Measurements from ENCODE around the gene SELENON. TPM values are rescaled to one million over a fixed set of nuclear protein-coding genes. Genes with fewer than 3 reads are reported as not detected.
A peak's percentile ranks its signal among the peaks of the same experiment; 100 is the strongest.

The SELENON gene
- total RNA-seq, 1 experiment from 2014 or later = 21.8 TPM

DNA sequence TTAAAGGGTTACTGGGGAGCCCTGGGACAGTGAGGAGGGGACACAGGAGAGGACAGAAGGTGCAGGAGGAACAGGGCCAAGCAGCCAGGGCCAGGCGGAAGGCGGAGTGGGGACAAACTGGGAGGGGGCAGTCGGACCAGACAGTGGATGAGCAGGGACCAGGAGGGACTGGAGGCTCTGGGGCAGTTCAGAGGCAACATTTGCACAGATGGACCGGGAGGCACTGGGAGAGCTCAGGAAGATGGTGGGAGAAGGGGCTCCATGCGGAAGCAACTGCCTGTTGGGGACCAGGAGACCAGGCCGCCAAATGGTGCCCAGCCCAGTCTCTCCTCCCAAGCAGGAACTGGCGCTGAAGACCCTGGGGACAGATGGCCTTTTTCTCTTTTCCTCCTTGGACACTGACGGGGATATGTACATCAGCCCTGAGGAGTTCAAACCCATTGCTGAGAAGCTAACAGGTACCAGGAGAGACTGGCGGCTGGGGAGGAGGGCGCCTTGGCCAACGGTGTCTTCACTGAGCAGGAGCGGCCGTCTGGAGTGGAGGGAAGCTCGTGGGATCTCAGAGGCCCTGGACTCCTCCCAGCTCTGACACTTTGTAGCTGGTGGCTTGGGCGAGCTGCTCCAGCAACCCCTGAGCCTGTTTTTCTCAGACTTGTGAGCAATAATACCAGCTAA is 847 bp downstream of the SELENON start:
- TF ChIP-seq, protein P1, sequence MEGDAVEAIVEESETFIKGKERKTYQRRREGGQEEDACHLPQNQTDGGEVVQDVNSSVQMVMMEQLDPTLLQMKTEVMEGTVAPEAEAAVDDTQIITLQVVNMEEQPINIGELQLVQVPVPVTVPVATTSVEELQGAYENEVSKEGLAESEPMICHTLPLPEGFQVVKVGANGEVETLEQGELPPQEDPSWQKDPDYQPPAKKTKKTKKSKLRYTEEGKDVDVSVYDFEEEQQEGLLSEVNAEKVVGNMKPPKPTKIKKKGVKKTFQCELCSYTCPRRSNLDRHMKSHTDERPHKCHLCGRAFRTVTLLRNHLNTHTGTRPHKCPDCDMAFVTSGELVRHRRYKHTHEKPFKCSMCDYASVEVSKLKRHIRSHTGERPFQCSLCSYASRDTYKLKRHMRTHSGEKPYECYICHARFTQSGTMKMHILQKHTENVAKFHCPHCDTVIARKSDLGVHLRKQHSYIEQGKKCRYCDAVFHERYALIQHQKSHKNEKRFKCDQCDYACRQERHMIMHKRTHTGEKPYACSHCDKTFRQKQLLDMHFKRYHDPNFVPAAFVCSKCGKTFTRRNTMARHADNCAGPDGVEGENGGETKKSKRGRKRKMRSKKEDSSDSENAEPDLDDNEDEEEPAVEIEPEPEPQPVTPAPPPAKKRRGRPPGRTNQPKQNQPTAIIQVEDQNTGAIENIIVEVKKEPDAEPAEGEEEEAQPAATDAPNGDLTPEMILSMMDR (IDR thresholded peaks at IDR 0.05; ENCODE audit: unreplicated experiment) = no peak
- BruUV-seq (replicated peaks) = no TSS peak
- no peak for DNase-seq (ENCODE audit: unreplicated experiment)
- Mint-ChIP-seq H3K9me3 (ENCODE audit: unreplicated experiment) (no peaks in the 10 kb centered on the region), H3K4me1 (ENCODE audit: insufficient read depth, unreplicated experiment) (peaks cover 21% of the 10 kb centered on the region), H3K27me3 (ENCODE audit: insufficient read depth, unreplicated experiment) (no peaks in the 10 kb centered on the region), H3K4me3 (ENCODE audit: unreplicated experiment) (peak overlapping the region; percentile 70), H3K36me3 (ENCODE audit: insufficient read depth, unreplicated experiment) (no peaks in the 10 kb centered on the region), H3K27ac (ENCODE audit: low read depth, unreplicated experiment) (peak overlapping the region; percentile 65)
- POLR2A ChIA-PET = interaction anchor here (2.3 kb wide), 1 partner anchor 18 kb away, joined by 6 read pairs; the partner anchor contains the start of gene MTFR1L
- intact Hi-C loops (cut with micrococcal nuclease) = no loop called here
- CTCF ChIA-PET = interaction anchor here (0.5 to 3.8 kb wide), 7 partner anchors 10 to 562 kb away, joined by 3 to 16 read pairs (median 4); no protein-coding TSS in a partner anchor

DNA sequence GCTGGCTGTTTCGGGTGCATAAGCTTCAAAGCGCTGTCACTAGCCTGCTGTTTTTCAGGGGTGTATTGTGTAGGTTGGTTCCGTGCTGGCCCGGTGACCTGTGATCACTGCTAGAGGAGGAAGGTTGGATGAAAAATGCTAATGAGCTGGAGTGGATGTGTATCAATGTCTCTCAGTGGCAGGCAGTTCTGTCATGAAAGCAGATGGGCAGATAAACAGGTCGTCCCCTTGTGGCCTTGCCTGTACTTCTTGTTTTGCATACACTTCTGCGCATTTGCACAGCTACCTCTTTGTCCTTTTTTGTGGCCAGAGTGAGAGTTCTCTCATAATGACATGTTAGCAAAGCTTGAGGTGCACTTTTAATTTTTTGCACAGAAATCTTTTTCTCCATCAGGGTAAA is 2.9 kb downstream of the SELENON start:
- Mint-ChIP-seq H3K4me3 (ENCODE audit: unreplicated experiment) (no peak overlapping the region), H3K9me3 (ENCODE audit: unreplicated experiment) (no peaks in the 10 kb centered on the region), H3K4me1 (ENCODE audit: insufficient read depth, unreplicated experiment) (peaks cover 16% of the 10 kb centered on the region), H3K27me3 (ENCODE audit: insufficient read depth, unreplicated experiment) (no peaks in the 10 kb centered on the region), H3K36me3 (ENCODE audit: insufficient read depth, unreplicated experiment) (no peaks in the 10 kb centered on the region), H3K27ac (ENCODE audit: low read depth, unreplicated experiment) (no peak overlapping the region)
- TF ChIP-seq, protein P1 (IDR thresholded peaks at IDR 0.05; ENCODE audit: unreplicated experiment) = no peak
- ChIA-PET CTCF (interaction anchor here (0.6 to 3.8 kb wide), 6 partner anchors 8 to 315 kb away, joined by 3 to 16 read pairs (median 4); no protein-coding TSS in a partner anchor), POLR2A (interaction anchor here (1.0 kb wide), 1 partner anchor 193 kb away, joined by 3 read pairs; no protein-coding TSS in a partner anchor)
- intact Hi-C loops (cut with micrococcal nuclease) = no loop called here
- TSS peak; percentile 50 for BruUV-seq (replicated peaks)
- DNase-seq (ENCODE audit: unreplicated experiment) = no peak

DNA sequence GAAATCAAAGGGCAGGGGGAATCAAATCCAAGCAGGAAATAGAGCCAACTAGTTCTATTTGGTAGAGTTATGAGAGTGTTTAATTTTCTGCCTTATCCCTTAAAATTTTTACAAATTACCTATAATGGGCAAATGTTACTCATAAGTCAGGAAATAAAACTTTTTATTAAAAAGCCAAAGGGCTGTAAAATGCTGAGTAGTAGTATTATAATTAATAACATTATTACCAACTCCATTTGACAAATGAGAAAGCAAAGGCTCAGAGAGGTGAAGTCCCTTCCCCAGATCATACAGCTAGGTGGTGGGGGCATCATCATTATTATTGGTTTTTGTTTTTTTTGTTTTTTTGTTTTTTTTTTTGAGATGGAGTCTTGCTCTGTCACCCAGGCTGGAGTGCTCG is 3.4 kb downstream of the SELENON start:
- no peaks in the 10 kb centered on the region for H3K9me3 Mint-ChIP-seq (ENCODE audit: unreplicated experiment)
- H3K36me3 Mint-ChIP-seq (ENCODE audit: insufficient read depth, unreplicated experiment) = no peaks in the 10 kb centered on the region
- peaks cover 16% of the 10 kb centered on the region for H3K4me1 Mint-ChIP-seq (ENCODE audit: insufficient read depth, unreplicated experiment)
- intact Hi-C loops (cut with micrococcal nuclease) = no loop called here
- ChIA-PET CTCF (interaction anchor here (0.6 to 2.8 kb wide), 4 partner anchors 8 to 315 kb away, joined by 3 to 16 read pairs (median 4); no protein-coding TSS in a partner anchor), POLR2A (interaction anchor here (1.0 kb wide), 1 partner anchor 193 kb away, joined by 3 read pairs; no protein-coding TSS in a partner anchor)
- no peak overlapping the region for H3K27ac Mint-ChIP-seq (ENCODE audit: low read depth, unreplicated experiment)
- H3K27me3 Mint-ChIP-seq (ENCODE audit: insufficient read depth, unreplicated experiment) = no peaks in the 10 kb centered on the region
- BruUV-seq (replicated peaks) = no TSS peak
- TF ChIP-seq, protein P1 (IDR thresholded peaks at IDR 0.05; ENCODE audit: unreplicated experiment) = no peak
- no peak overlapping the region for H3K4me3 Mint-ChIP-seq (ENCODE audit: unreplicated experiment)
- DNase-seq (ENCODE audit: unreplicated experiment) = no peak

DNA sequence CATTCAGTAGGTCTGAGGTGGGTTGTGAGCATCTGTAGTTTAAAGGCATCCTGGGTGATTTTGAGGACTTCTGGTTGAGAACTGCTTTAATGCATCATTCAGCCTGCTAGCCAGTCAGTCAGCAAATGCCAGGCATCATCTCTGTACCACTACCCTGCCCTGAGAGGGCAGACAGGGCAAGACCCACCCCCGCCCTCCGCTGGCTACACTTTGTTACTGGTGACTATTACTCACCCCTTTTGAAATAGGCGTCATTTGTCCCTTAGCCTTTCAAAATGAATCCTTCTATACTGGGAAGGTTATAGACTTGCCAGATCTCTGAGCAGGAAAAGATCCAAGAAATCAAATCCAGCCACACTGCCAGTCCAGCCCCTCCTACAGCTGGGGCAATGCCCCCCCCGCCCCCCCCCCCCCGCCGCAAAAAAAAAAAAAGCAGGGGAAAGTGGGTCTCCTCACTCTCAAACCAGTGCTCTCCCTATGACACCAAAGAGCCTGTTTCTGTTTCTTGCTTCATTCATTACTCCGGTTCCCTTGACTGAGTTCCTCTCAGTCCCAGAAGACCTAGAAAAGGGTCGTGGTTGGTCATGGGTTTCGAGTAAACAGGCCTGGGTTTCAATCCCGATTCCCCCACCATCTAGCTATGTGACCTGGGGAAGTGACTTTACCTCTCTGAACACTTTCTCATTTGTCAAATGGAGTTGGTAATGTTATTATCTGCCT is 4.4 kb downstream of the SELENON start:
- H3K4me3 Mint-ChIP-seq (ENCODE audit: unreplicated experiment) = no peak overlapping the region
- DNase-seq (ENCODE audit: unreplicated experiment) = peak; percentile 60
- H3K36me3 Mint-ChIP-seq (ENCODE audit: insufficient read depth, unreplicated experiment) = no peaks in the 10 kb centered on the region
- ChIA-PET POLR2A (interaction anchor here (0.5 to 0.7 kb wide), 3 partner anchors 16 to 1400 kb away, joined by 3 to 4 read pairs (median 3); partner anchors contain the start of gene MTFR1L), CTCF (no interaction called here)
- H3K9me3 Mint-ChIP-seq (ENCODE audit: unreplicated experiment) = no peaks in the 10 kb centered on the region
- BruUV-seq (replicated peaks) = no TSS peak
- TF ChIP-seq, protein P1 (IDR thresholded peaks at IDR 0.05; ENCODE audit: unreplicated experiment) = no peak
- no peak overlapping the region for H3K27ac Mint-ChIP-seq (ENCODE audit: low read depth, unreplicated experiment)
- H3K27me3 Mint-ChIP-seq (ENCODE audit: insufficient read depth, unreplicated experiment) = no peaks in the 10 kb centered on the region
- intact Hi-C loops (cut with micrococcal nuclease) = no loop called here
- H3K4me1 Mint-ChIP-seq (ENCODE audit: insufficient read depth, unreplicated experiment) = peaks cover 16% of the 10 kb centered on the region
